Middle frontal gyrus (tissue), 1 donor: ENCODE data around the gene ANKS3.
A peak's percentile ranks its signal among the peaks of the same experiment; 100 is the strongest.

Experiments used
- DNase-seq: peaks from one replicate; pipeline ENCODE4 v3.0.0-alpha.2; 2015; ENCODE audit warnings: low spot score; ENCODE audit errors: extremely low spot score

Gene ANKS3

GRCh38 chr16:4728676-4729075 lies 5.4 kb downstream of the ANKS3 start:
- DNase-seq, result no peak

- no peak for DNase-seq
Observed at GRCh38 chr16:4726616-4727015, 7.5 kb downstream of the ANKS3 start.

- no peak for DNase-seq
Observed at GRCh38 chr16:4724661-4725270, 9.3 kb downstream of the ANKS3 start.

GRCh38 chr16:4723071-4723767 lies 10.9 kb downstream of the ANKS3 start:
- no peak for DNase-seq

GRCh38 chr16:4718466-4718865 lies 15.6 kb downstream of the ANKS3 start:
- no peak for DNase-seq

- DNase-seq, result no peak
Observed at GRCh38 chr16:4714996-4715395, 19.1 kb downstream of the ANKS3 start.

GRCh38 chr16:4713663-4714501 lies 20.2 kb downstream of the ANKS3 start:
- no peak for DNase-seq

- no peak for DNase-seq
Observed at GRCh38 chr16:4709481-4709880, 24.6 kb downstream of the ANKS3 start.

GRCh38 chr16:4706871-4707270 lies 27.2 kb downstream of the ANKS3 start:
- peak; percentile 29 for DNase-seq

GRCh38 chr16:4704913-4705312 lies 29.2 kb downstream of the ANKS3 start:
- no peak for DNase-seq

- DNase-seq, result no peak
Observed at GRCh38 chr16:4704491-4704890, 29.6 kb downstream of the ANKS3 start.

GRCh38 chr16:4703906-4704305 lies 30.2 kb downstream of the ANKS3 start:
- no peak for DNase-seq

- DNase-seq, result no peak
Observed at GRCh38 chr16:4702466-4702808, 31.6 kb downstream of the ANKS3 start.

- no peak for DNase-seq
Observed at GRCh38 chr16:4701791-4702465, 32.1 kb downstream of the ANKS3 start.

GRCh38 chr16:4700997-4701743 lies 32.9 kb downstream of the ANKS3 start:
- DNase-seq, result no peak

GRCh38 chr16:4700380-4700996 lies 33.6 kb downstream of the ANKS3 start:
- DNase-seq, result no peak

GRCh38 chr16:4699046-4699556 lies 35.0 kb downstream of the ANKS3 start:
- no peak for DNase-seq

GRCh38 chr16:4698321-4699045 lies 35.6 kb downstream of the ANKS3 start:
- DNase-seq, result no peak

GRCh38 chr16:4697848-4698291 lies 36.2 kb downstream of the ANKS3 start:
- DNase-seq, result no peak
